ENCODE data around the gene TXNDC17. TPM values are rescaled to one million over a fixed set of nuclear protein-coding genes. Genes with fewer than 3 reads are reported as not detected.
A peak's percentile ranks its signal among the peaks of the same experiment; 100 is the strongest.

The TXNDC17 gene
- total and polyA plus RNA-seq, 2 of the 13 experiments (the other 11 are each of a cell fraction or from before 2014, with no cell fraction given): 188 to 266 TPM

DNA sequence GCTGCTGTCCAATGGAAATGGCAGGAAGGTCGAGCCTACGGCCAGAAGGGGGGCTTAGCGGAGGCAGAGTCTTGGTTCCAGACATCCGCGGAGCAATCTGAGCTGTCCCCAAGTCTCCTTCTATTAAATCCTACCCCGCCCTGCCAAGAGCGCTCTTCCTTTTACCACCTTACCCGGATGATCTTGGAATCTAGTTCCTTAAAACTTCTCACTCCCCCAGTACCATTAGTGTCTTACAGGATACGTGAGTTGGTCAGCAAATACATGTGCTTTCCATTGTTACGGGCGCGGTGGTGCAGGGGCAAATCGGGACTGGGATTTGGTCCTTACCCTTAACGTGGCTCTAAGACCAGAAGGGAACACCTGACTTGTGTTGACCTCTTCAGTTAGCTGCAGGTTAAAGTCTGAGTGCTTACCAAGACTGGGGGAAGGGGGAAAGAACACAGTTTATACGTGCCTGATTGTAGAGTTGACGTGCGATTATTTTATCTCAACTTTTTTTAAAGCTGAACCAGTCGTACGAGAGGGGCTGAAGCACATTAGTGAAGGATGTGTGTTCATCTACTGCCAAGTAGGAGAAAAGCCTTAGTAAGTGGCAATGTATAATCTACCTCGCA lies 495 bp downstream of the TXNDC17 start (continued):
- TF ChIP-seq, protein P1, sequence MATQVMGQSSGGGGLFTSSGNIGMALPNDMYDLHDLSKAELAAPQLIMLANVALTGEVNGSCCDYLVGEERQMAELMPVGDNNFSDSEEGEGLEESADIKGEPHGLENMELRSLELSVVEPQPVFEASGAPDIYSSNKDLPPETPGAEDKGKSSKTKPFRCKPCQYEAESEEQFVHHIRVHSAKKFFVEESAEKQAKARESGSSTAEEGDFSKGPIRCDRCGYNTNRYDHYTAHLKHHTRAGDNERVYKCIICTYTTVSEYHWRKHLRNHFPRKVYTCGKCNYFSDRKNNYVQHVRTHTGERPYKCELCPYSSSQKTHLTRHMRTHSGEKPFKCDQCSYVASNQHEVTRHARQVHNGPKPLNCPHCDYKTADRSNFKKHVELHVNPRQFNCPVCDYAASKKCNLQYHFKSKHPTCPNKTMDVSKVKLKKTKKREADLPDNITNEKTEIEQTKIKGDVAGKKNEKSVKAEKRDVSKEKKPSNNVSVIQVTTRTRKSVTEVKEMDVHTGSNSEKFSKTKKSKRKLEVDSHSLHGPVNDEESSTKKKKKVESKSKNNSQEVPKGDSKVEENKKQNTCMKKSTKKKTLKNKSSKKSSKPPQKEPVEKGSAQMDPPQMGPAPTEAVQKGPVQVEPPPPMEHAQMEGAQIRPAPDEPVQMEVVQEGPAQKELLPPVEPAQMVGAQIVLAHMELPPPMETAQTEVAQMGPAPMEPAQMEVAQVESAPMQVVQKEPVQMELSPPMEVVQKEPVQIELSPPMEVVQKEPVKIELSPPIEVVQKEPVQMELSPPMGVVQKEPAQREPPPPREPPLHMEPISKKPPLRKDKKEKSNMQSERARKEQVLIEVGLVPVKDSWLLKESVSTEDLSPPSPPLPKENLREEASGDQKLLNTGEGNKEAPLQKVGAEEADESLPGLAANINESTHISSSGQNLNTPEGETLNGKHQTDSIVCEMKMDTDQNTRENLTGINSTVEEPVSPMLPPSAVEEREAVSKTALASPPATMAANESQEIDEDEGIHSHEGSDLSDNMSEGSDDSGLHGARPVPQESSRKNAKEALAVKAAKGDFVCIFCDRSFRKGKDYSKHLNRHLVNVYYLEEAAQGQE (IDR thresholded peaks at IDR 0.05; ENCODE audit: borderline replicate concordance in 1 of 2, low read depth in 1 of 2, low read length in 2 of 2): peak in 1 of 2 experiments; percentile 2; a peak in 1 of 4 replicates
- TF ChIP-seq ZSCAN30 (CRISPR knock-in tag; IDR thresholded peaks at IDR 0.05) (0 out of 2 replicates have a peak, but pooled peaks have one; percentile 6), ZNF772 (CRISPR knock-in tag; IDR thresholded peaks at IDR 0.05) (0 out of 2 replicates have a peak, but pooled peaks have one; percentile 17), NFKB2 (CRISPR knock-in tag; IDR thresholded peaks at IDR 0.05; ENCODE audit: borderline replicate concordance) (no peak), SKI (IDR thresholded peaks at IDR 0.05; ENCODE audit: partially characterized antibody) (no peak), KAT2B (IDR thresholded peaks at IDR 0.05; ENCODE audit: borderline replicate concordance, low read depth, low read length) (no peak), ZNF207 (IDR thresholded peaks at IDR 0.05; ENCODE audit: borderline replicate concordance) (no peak), ZNF703 (CRISPR knock-in tag; IDR thresholded peaks at IDR 0.05; ENCODE audit: borderline replicate concordance) (peak; percentile 54; the same call in 1 of the 2 replicates), CENPT (CRISPR knock-in tag; IDR thresholded peaks at IDR 0.05; ENCODE audit: low read depth) (no peak), HIVEP1 (CRISPR knock-in tag; IDR thresholded peaks at IDR 0.05) (no peak), KDM5A (IDR thresholded peaks at IDR 0.05; ENCODE audit: borderline replicate concordance, low read length) (0 out of 2 replicates have a peak, but pooled peaks have one; percentile 2), KLF11 (CRISPR knock-in tag; IDR thresholded peaks at IDR 0.05) (no peak), RXRB (CRISPR knock-in tag; IDR thresholded peaks at IDR 0.05; ENCODE audit: borderline replicate concordance) (no peak), NFYB (CRISPR knock-in tag; IDR thresholded peaks at IDR 0.05) (0 out of 2 replicates have a peak, but pooled peaks have one; percentile 7), ZNF251 (CRISPR knock-in tag; IDR thresholded peaks at IDR 0.05) (no peak), ZBTB8A (CRISPR knock-in tag; IDR thresholded peaks at IDR 0.05; ENCODE audit: borderline replicate concordance, low read depth) (no peak)
- TF ChIP-seq, protein P2, sequence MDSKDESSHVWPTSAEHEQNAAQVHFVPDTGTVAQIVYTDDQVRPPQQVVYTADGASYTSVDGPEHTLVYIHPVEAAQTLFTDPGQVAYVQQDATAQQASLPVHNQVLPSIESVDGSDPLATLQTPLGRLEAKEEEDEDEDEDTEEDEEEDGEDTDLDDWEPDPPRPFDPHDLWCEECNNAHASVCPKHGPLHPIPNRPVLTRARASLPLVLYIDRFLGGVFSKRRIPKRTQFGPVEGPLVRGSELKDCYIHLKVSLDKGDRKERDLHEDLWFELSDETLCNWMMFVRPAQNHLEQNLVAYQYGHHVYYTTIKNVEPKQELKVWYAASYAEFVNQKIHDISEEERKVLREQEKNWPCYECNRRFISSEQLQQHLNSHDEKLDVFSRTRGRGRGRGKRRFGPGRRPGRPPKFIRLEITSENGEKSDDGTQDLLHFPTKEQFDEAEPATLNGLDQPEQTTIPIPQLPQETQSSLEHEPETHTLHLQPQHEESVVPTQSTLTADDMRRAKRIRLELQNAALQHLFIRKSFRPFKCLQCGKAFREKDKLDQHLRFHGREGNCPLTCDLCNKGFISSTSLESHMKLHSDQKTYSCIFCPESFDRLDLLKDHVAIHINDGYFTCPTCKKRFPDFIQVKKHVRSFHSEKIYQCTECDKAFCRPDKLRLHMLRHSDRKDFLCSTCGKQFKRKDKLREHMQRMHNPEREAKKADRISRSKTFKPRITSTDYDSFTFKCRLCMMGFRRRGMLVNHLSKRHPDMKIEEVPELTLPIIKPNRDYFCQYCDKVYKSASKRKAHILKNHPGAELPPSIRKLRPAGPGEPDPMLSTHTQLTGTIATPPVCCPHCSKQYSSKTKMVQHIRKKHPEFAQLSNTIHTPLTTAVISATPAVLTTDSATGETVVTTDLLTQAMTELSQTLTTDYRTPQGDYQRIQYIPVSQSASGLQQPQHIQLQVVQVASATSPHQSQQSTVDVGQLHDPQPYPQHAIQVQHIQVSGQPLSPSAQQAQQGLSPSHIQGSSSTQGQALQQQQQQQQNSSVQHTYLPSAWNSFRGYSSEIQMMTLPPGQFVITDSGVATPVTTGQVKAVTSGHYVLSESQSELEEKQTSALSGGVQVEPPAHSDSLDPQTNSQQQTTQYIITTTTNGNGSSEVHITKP (CRISPR knock-in tag; IDR thresholded peaks at IDR 0.05; ENCODE audit: low read depth): peak; percentile 57; the same call in 1 of the 2 replicates
- TF ChIP-seq, protein P3, sequence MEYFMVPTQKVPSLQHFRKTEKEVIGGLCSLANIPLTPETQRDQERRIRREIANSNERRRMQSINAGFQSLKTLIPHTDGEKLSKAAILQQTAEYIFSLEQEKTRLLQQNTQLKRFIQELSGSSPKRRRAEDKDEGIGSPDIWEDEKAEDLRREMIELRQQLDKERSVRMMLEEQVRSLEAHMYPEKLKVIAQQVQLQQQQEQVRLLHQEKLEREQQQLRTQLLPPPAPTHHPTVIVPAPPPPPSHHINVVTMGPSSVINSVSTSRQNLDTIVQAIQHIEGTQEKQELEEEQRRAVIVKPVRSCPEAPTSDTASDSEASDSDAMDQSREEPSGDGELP (IDR thresholded peaks at IDR 0.05; ENCODE audit: borderline replicate concordance, low read depth): peak; percentile 25; the same call in 1 of the 2 replicates

Data from HepG2 (cell line).